ENCODE measurements around the gene TACR1.
"Not testable (repeated sequence)": the region's sequence is repeated elsewhere in the genome, so short reads cannot be mapped to it uniquely, and the experiment has no call there.

TACR1 gene

DNA sequence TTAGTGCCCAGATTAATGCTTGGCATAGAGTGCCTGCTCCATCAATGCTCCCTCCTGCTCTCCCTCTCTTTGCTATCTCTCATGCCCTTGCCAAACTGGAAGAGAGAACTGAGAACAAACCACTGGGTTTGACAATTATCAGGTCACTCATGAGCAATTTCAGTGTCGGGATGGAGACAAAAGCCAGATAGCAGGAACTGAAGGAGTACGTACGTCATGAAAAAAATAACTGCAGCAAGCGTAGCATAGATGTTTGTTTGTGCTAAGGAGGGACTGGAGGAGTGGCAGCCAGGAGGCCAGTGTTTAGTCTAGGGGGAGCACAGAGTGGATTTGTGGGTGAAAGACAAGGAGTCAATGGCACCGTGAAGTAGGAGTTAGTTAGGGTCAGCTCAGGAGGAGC is 127.6 kb downstream of the TACR1 start:
- no peak for DNase-seq (ENCODE audit: insufficient read length, low spot score)
- no peak for TF ChIP-seq POLR2A (IDR thresholded peaks at IDR 0.05; ENCODE audit: low read depth, low read length)
- no peak for FAIRE-seq

DNA sequence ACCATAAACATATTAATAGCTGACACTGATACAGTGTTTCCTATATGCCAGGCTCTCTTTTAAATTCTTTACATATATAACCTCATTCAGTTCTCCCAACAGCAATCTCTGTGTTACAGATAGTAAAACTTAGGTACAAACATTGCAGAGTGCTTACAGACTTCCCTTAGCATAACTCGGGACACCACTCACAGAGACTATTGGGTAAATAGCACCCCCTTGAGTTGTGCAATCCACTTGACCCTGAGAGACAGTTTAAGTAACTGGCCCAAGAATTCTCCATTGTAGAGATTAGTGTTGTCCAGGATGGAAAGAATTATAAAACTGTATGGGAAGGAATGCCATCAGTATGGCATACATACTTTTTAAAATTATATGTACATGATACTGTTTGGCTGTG is 130.8 kb downstream of the TACR1 start:
- DNase-seq (ENCODE audit: insufficient read length, low spot score) (no peak), FAIRE-seq (no peak)
- TF ChIP-seq POLR2A (IDR thresholded peaks at IDR 0.05; ENCODE audit: low read depth, low read length), result no peak

DNA sequence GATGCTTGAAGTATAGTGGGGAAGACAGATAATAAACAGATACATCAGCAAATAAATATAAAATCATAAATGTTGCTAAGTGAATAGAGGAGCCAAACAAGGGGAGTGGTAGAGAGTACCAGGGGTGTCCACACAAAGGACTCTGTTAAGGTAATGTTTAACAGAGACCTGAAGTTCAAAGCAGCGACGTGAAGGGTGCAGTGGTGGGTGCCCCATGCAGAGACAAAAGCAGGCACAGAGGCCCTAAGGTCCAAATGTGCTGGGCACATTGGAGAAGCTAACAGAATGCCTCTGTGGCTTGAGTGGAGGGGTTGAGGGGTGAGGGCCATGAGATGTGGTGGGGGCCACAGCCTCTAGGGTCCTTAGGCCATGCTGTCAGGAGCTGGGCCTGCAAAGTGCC is 131.8 kb downstream of the TACR1 start:
- DNase-seq (ENCODE audit: insufficient read length, low spot score) (no peak), FAIRE-seq (no peak)
- no peak for TF ChIP-seq POLR2A (IDR thresholded peaks at IDR 0.05; ENCODE audit: low read depth, low read length)

DNA sequence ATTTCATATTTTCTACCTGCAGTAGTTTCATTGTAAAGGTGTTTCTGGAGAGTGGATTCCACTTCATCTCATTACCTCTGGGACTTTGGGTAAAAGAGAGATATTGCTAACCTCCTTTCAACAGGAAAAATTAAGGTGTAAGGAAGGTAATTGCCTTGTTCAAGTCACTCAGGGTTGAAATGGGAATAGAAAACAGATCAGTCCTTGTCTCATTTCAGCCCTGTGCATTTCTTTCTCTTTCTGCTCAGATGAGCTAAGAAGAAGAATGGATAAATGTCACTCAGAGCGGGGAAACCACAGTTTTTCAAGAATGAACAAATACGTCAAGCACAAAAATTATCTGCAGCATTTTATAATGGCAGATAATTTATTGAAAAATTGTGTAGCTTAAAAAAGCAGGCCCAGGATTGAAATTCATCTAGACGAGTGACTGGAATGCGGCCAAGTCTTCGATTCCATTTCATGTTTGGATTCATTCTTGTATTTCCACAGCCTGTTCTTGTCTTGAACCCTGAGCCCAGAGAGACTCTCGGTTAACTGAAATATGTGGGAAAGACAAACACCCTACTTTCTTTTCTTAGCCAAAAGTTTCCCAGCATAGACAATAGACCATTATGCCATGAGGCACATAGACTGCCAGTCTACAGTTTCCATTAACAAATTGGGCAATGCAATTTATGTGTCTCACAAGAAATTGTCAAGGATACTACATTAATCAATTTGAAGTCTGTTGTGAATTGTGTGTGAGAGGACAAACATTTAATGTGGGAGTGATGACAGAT is 133.0 kb downstream of the TACR1 start:
- no peak for DNase-seq (ENCODE audit: insufficient read length, low spot score)
- no peak for TF ChIP-seq POLR2A (IDR thresholded peaks at IDR 0.05; ENCODE audit: low read depth, low read length)
- no peak for FAIRE-seq

DNA sequence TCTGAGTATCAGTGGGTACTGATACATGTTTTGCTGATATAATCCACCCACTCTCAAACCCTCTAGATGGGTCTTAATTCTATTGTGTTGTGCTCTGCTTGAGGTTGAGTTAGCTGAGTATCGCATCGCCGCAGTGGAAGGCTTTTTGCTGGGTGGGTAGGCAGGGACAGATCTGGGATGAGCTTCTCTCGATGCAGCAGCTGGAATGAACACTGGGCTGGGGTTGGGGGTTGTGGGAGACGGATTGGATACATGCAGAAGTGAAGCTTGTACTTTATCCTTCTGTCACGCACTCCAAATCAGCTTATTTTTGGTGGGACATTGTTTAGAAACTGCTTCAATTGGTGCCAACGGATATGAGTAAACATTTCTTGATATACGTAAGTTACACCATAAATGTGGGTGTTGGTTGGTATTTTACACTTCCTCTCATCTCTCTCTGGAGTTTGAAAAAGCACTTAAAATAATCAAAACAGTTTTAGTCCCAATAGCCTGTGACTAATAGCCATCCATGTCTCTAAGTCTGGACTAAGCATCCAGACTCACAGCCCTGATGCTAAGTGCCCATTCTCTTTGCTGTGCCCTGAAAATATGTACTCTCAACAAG is 133.8 kb downstream of the TACR1 start:
- no peak for FAIRE-seq
- no peak for DNase-seq (ENCODE audit: insufficient read length, low spot score)
- TF ChIP-seq POLR2A (IDR thresholded peaks at IDR 0.05; ENCODE audit: low read depth, low read length), result no peak

DNA sequence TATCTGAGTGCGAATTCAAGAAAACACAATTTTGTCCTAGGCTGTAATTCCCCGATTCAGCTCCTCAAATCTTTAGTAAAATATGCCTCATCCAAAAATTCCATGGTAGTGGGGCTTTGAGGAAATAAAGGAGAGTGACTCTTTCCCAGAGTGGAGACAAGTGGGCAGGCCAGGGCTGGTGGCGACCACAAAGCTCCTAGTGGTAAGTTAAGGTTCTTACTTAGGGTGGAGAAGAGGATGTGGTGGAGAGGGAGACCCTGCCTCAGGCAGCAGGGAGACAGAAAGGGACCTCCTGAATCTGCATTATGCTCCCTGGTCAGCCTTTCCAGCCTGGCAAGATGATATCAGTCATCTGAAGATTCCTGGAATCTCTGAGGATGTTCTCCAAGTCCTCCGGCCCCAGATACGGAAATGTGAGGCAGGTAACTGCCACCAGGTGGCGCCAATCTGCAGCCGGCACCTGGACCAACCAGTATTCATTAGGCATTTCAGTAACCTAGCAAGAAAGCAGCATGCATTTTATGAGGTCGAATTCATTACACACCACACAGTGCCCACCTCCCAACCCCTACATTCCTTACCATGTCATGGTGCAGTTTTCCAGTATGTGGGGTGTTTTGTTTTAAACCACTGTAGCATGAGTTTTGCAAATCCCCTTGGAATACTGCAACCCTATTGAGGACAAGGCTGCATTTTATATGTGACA is 134.5 kb downstream of the TACR1 start:
- TF ChIP-seq POLR2A (IDR thresholded peaks at IDR 0.05; ENCODE audit: low read depth, low read length), result no peak
- DNase-seq (ENCODE audit: insufficient read length, low spot score) (peak; percentile 46), FAIRE-seq (no peak)

DNA sequence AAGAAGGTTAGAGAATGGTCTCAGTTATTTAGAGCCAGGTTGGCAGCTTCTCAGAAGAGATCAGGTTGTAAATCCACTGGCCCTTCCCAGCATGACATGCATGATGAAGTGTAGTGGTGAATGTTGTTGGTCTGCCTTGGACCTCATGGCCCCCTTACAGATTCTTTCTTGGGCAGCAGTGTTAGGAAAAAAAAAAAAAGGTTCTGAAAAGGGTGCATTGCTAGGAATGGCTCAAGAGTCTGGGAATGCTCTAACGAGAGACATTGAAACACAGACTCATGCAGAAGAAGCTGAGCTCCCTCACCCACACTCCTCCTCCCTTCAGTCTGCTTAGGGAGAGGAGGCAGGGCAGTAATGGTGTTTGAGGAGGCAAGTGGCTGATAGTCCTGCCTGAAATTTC is 135.4 kb downstream of the TACR1 start:
- FAIRE-seq (no peak), DNase-seq (ENCODE audit: insufficient read length, low spot score) (no peak)
- TF ChIP-seq POLR2A (IDR thresholded peaks at IDR 0.05; ENCODE audit: low read depth, low read length), result no peak

DNA sequence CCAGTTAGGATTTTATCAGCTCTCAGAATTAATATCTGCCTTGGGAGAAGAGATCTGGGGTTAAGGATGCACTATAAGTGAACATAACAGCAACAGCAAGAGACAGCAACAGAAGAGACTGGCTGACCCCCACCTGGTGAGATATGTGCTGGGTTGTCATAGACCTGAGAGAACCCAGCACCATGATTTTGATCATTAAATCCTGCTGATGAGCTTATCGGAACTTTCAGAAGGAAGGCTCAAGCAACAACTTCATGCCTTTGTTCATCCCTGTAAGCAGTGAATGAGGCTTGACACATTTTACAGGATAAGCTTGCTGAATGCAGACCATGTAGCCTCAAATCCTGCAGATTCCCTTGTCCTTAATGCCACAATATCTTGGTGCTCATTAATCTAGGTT is 140.9 kb downstream of the TACR1 start:
- no peak for TF ChIP-seq POLR2A (IDR thresholded peaks at IDR 0.05; ENCODE audit: low read depth, low read length)
- FAIRE-seq, result no peak
- no peak for DNase-seq (ENCODE audit: insufficient read length, low spot score)

DNA sequence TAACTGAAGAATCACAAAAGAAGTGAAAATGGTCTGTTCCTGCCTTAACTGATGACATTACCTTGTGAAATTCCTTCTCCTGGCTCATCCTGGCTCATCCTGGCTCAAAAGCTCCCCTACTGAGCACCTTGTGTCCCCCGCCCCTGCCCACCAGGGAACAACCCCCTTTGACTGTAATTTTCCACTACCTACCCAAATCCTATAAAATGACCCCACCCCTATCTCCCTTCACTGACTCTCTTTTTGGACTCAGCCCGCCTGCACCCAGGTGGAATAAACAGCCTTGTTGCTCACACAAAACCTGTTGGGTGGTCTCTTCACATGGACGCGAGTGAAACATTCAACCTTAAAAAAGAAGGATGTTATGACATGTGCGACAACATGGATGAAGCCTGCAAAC is 142.2 kb downstream of the TACR1 start:
- DNase-seq (ENCODE audit: insufficient read length, low spot score); FAIRE-seq: not testable (repeated sequence)

DNA sequence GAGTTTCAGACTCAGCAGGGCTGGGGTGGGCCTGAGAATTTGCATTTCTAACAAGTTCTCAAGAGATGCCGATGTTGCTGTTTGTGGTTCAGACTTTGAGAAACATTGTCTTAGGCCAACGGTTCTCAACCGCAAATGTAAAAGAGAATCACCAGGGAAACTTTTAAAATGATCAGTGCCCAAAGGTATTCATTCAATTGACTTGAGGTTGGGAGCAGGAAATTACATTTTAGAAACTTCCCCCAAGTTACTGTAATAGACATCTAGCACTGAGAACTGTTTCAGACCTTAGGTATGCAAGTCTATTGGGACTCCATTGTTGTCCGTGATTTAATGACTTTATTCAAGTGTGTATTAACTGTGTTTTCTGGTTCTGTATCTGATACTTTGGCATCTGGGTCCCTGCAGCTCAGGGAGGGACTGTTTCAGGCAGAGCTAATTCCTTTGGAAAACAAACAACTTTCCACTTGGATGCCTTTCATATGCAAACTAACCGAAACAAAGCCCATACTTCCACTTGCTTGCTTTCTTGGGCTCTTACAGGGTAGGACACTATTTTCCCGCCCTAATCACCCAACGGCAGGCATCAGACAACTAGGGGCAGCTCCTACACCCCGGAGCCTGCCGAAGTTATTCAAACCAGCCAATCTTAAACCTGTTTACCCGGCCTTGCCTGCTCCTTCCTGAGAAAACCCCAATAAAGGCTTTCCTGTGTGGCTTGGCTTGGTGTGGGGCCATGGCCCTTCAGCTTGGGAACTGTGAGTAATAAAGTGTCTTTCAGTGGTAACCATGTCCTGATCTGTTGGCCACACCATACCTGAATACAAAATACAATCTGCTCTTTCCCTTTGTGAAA is 143.3 kb downstream of the TACR1 start:
- FAIRE-seq (no peak), DNase-seq (ENCODE audit: insufficient read length, low spot score) (no peak)
- TF ChIP-seq POLR2A (IDR thresholded peaks at IDR 0.05; ENCODE audit: low read depth, low read length), result no peak

DNA sequence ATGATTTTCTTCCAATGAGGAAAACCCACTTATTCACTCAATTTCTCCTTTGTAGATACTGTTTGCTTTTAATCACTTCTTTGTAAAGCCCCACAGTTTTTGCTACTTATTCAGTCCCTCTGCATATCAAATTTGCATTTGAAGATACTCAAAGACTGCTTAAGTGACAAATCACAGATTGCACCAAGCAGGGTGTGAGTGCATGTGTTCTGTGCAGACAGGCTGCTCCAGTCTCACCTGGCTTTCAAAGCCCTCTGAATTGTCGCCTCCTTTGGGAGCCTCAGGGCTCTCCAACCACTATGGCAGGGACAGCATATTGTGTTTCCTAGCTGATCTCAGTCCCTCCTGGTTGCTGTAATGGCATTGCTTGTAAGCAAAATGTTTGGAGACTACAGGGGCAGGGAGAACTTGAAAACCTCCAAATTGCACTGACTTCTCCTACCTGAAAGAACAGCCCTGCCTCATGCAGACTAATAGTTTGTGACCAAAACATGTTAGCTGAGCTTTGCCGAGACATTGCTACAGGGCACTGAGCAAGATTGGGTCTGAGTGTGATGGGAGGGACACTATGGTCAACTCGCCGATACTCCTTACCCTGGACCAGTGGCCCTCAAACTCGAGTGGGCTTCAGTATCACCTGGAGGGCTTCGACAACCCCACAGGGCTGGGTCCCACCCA is 144.0 kb downstream of the TACR1 start:
- no peak for TF ChIP-seq POLR2A (IDR thresholded peaks at IDR 0.05; ENCODE audit: low read depth, low read length)
- no peak for DNase-seq (ENCODE audit: insufficient read length, low spot score)
- no peak for FAIRE-seq

DNA sequence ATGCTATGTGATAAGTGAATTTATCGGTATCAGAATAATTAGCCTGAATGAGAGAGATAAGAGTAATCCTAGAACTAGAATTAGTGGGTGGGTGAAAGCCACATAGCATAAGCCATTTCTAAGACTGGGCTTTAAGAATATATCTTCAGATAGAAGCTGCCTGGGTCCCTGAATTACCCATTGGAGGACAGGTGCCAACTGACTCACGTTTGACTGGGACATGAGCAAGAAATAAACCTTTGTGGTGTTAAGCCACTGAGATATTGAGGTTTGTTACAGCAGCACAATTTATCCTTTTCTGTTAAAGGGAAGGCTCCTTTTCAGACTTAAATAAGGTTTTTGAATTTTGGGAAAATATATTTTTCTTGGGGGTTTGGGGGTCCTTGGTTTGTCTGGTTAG is 145.0 kb downstream of the TACR1 start:
- no peak for FAIRE-seq
- TF ChIP-seq POLR2A (IDR thresholded peaks at IDR 0.05; ENCODE audit: low read depth, low read length), result no peak

DNA sequence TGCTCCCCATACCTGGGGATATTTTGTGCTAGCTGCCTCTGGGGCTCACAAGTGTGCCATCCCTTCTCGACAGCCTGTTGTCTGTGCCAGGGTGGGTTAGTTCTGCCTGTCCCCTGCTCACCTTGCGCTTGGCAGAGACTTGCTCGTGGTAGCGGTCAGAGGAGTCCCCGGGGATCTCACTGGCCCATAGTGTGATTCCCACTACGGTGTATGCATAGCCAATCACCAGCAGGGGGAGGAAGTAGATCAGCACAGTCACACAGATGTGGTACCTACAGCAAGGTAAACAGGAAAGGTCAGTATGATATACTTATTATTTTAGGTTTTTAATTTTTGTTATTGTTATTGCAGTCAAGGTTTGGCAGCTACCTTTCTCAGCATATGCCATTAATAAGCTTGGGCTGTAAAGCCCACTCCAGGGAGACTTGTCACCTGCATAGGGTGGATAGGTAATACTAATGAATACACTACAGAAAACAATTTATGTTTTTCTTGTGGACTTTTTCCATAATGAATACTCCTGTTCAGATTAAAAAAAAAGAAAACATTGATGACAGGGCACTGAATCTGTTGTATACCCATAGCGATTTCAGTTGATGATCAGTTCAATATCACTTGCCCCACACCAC is 145.7 kb downstream of the TACR1 start:
- no peak for TF ChIP-seq POLR2A (IDR thresholded peaks at IDR 0.05; ENCODE audit: low read depth, low read length)
- FAIRE-seq (no peak), DNase-seq (ENCODE audit: insufficient read length, low spot score) (peak; percentile 26)

More for the DNA sequence above, 145.0 kb downstream of the TACR1 start:
- DNase-seq (ENCODE audit: insufficient read length, low spot score), result no peak

Data from H54 (cell line).